ENCODE measurements around the gene ANKRD36C. TPM values are rescaled to one million over a fixed set of nuclear protein-coding genes. Genes with fewer than 3 reads are reported as not detected.
A peak's percentile ranks its signal among the peaks of the same experiment; 100 is the strongest.
"Not testable (repeated sequence)": the region's sequence is repeated elsewhere in the genome, so short reads cannot be mapped to it uniquely, and the experiment has no call there.

The ANKRD36C gene
- total RNA-seq, 1 experiment from 2014 or later: 17.6 TPM

GRCh38 chr2:95799892-95800291 is 191.7 kb downstream of the ANKRD36C start:
- intact Hi-C loops (cut with micrococcal nuclease): no loop called here
- no peaks in the 10 kb centered on the region for H3K4me1 ChIP-seq (ENCODE audit: insufficient read depth, low read length)
- no peaks in the 10 kb centered on the region for H3K36me3 ChIP-seq (ENCODE audit: low read depth, low read length)
- H4K20me1 ChIP-seq (ENCODE audit: low read length): no peaks in the 10 kb centered on the region
- ChIA-PET CTCF (no interaction called here), POLR2A (ENCODE audit: unreplicated experiment) (no interaction called here)
- no peaks in the 10 kb centered on the region for H3K9me2 ChIP-seq (replicated peaks; ENCODE audit: low read length)
- H3K27ac ChIP-seq (ENCODE audit: low read length): no peak overlapping the region
- no peak overlapping the region for H2AFZ ChIP-seq (ENCODE audit: low read length)
- H3K4me2 ChIP-seq (ENCODE audit: low read length): no peak overlapping the region
- H3K9me3 ChIP-seq (ENCODE audit: low read length): no peaks in the 10 kb centered on the region
- no peak overlapping the region for H3K4me3 ChIP-seq (ENCODE audit: low read length)
- no peak overlapping the region for H3K9ac ChIP-seq (ENCODE audit: low read length)
- no TSS peak for BruUV-seq (replicated peaks)
- ATAC-seq (no peak), DNase-seq (no peak)
- no peaks in the 10 kb centered on the region for H3K79me2 ChIP-seq (ENCODE audit: low read length)
- H3K27me3 ChIP-seq (ENCODE audit: low read length): no peaks in the 10 kb centered on the region
- no peaks in the 10 kb centered on the region for H3F3A ChIP-seq (ENCODE audit: low read length, unreplicated experiment)
- TF ChIP-seq CTCF (conservative IDR thresholded peaks at IDR 0.05; ENCODE audit: low read depth, low read length) (no peak), EZH2 (IDR thresholded peaks at IDR 0.05; ENCODE audit: low read length, unreplicated experiment) (no peak), EZH2phosphoT487 (IDR thresholded peaks at IDR 0.05; ENCODE audit: borderline replicate concordance, low read length) (no peak)

- H3K4me3 ChIP-seq (ENCODE audit: low read length); H3F3A ChIP-seq (ENCODE audit: low read length, unreplicated experiment); DNase-seq; intact Hi-C loops (cut with micrococcal nuclease); H4K20me1 ChIP-seq (ENCODE audit: low read length); ATAC-seq; H2AFZ ChIP-seq (ENCODE audit: low read length); POLR2A ChIA-PET (ENCODE audit: unreplicated experiment); H3K36me3 ChIP-seq (ENCODE audit: low read depth, low read length); H3K9me3 ChIP-seq (ENCODE audit: low read length); H3K27ac ChIP-seq (ENCODE audit: low read length); H3K4me2 ChIP-seq (ENCODE audit: low read length); H3K4me1 ChIP-seq (ENCODE audit: insufficient read depth, low read length); BruUV-seq (replicated peaks); H3K9me2 ChIP-seq (replicated peaks; ENCODE audit: low read length); CTCF ChIA-PET; H3K79me2 ChIP-seq (ENCODE audit: low read length); H3K9ac ChIP-seq (ENCODE audit: low read length); H3K27me3 ChIP-seq (ENCODE audit: low read length): not testable (repeated sequence)
Observed at GRCh38 chr2:95799147-95799889, 192.3 kb downstream of the ANKRD36C start.

- H3K27me3 ChIP-seq (ENCODE audit: low read length); H3K9me3 ChIP-seq (ENCODE audit: low read length); H3K36me3 ChIP-seq (ENCODE audit: low read depth, low read length); DNase-seq; H2AFZ ChIP-seq (ENCODE audit: low read length); H3K4me1 ChIP-seq (ENCODE audit: insufficient read depth, low read length); H3K4me3 ChIP-seq (ENCODE audit: low read length); H4K20me1 ChIP-seq (ENCODE audit: low read length); H3F3A ChIP-seq (ENCODE audit: low read length, unreplicated experiment); POLR2A ChIA-PET (ENCODE audit: unreplicated experiment); H3K79me2 ChIP-seq (ENCODE audit: low read length); intact Hi-C loops (cut with micrococcal nuclease); H3K9me2 ChIP-seq (replicated peaks; ENCODE audit: low read length); BruUV-seq (replicated peaks); H3K4me2 ChIP-seq (ENCODE audit: low read length); H3K27ac ChIP-seq (ENCODE audit: low read length); ATAC-seq; H3K9ac ChIP-seq (ENCODE audit: low read length); CTCF ChIA-PET: not testable (repeated sequence)
Observed at GRCh38 chr2:95796249-95797099, 195.2 kb downstream of the ANKRD36C start.

GRCh38 chr2:95793970-95794369 is 197.7 kb downstream of the ANKRD36C start:
- CTCF ChIA-PET; H3F3A ChIP-seq (ENCODE audit: low read length, unreplicated experiment); H3K4me3 ChIP-seq (ENCODE audit: low read length); H3K4me2 ChIP-seq (ENCODE audit: low read length); H2AFZ ChIP-seq (ENCODE audit: low read length); H3K36me3 ChIP-seq (ENCODE audit: low read depth, low read length); H4K20me1 ChIP-seq (ENCODE audit: low read length); H3K9ac ChIP-seq (ENCODE audit: low read length); ATAC-seq; DNase-seq; intact Hi-C loops (cut with micrococcal nuclease); H3K9me2 ChIP-seq (replicated peaks; ENCODE audit: low read length); BruUV-seq (replicated peaks); H3K9me3 ChIP-seq (ENCODE audit: low read length); H3K27me3 ChIP-seq (ENCODE audit: low read length); POLR2A ChIA-PET (ENCODE audit: unreplicated experiment); H3K27ac ChIP-seq (ENCODE audit: low read length); H3K79me2 ChIP-seq (ENCODE audit: low read length); H3K4me1 ChIP-seq (ENCODE audit: insufficient read depth, low read length): not testable (repeated sequence)

GRCh38 chr2:95790180-95790579 is 201.4 kb downstream of the ANKRD36C start:
- H3F3A ChIP-seq (ENCODE audit: low read length, unreplicated experiment); DNase-seq; H3K4me1 ChIP-seq (ENCODE audit: insufficient read depth, low read length); H3K4me3 ChIP-seq (ENCODE audit: low read length); CTCF ChIA-PET; H4K20me1 ChIP-seq (ENCODE audit: low read length); H3K9me3 ChIP-seq (ENCODE audit: low read length); H3K27ac ChIP-seq (ENCODE audit: low read length); H3K9me2 ChIP-seq (replicated peaks; ENCODE audit: low read length); POLR2A ChIA-PET (ENCODE audit: unreplicated experiment); H3K27me3 ChIP-seq (ENCODE audit: low read length); intact Hi-C loops (cut with micrococcal nuclease); H3K9ac ChIP-seq (ENCODE audit: low read length); H3K4me2 ChIP-seq (ENCODE audit: low read length); BruUV-seq (replicated peaks); H3K79me2 ChIP-seq (ENCODE audit: low read length); H3K36me3 ChIP-seq (ENCODE audit: low read depth, low read length); H2AFZ ChIP-seq (ENCODE audit: low read length): not testable (repeated sequence)
- ATAC-seq: peak; percentile 43
